Astrocyte (in vitro differentiated cells and primary cell): ENCODE data around the gene NUTM1.

ENCODE experiments used
- EZH2 ChIP-seq: IDR thresholded peaks from 2 replicates; pipeline ENCODE4 v1.6.1; 2012; ENCODE audit warnings: mild to moderate bottlenecking, low read length, inconsistent platforms; ENCODE audit not compliant: insufficient read depth
- TF ChIP-seq, protein P1 (sequence below): IDR thresholded peaks from 2 replicates; pipeline ENCODE4 v1.5.1; 2011; ENCODE audit warnings: low read depth, mild to moderate bottlenecking, inconsistent platforms, low read length, moderate library complexity; ENCODE audit not compliant: insufficient read depth

DNA sequence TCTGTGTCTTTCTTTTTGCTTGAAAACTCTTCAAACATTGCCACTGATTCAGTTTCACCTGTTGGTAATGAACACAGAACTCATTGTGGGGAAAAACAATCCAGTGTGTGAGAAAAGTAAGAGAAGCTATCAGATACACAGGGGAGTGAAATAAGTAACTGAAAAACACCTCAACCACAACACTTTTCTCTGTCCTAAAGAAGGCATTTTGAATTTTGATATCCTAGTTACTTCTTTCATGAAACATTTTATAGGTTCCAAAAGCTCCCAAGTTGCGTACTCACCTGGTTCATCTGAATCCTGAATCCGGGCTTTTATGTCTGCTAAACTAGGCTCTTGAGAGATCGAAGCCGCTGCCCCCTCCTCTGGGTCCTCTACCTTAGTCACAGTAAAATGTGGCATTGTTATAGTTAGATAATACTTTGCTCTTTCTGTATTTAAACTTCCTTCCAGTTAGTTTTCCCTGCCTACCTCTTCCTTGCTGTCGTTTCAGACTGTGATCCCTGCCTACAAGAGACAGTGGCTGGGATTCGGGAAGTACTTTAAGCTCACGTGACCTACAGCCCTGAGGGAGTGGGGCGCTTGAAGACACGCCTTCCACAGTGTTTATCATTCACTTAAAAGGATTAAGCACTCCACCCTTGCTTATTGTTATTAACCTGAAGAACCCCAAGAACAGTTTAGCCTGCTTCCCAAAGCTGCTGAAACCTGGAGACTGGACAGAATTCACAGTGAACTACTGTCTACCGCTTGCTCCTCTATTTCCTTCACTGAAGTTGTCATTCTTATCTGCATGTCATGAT lies 24.6 kb upstream of the NUTM1 start:
- TF ChIP-seq, protein P1, sequence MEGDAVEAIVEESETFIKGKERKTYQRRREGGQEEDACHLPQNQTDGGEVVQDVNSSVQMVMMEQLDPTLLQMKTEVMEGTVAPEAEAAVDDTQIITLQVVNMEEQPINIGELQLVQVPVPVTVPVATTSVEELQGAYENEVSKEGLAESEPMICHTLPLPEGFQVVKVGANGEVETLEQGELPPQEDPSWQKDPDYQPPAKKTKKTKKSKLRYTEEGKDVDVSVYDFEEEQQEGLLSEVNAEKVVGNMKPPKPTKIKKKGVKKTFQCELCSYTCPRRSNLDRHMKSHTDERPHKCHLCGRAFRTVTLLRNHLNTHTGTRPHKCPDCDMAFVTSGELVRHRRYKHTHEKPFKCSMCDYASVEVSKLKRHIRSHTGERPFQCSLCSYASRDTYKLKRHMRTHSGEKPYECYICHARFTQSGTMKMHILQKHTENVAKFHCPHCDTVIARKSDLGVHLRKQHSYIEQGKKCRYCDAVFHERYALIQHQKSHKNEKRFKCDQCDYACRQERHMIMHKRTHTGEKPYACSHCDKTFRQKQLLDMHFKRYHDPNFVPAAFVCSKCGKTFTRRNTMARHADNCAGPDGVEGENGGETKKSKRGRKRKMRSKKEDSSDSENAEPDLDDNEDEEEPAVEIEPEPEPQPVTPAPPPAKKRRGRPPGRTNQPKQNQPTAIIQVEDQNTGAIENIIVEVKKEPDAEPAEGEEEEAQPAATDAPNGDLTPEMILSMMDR, result no peak
- no peak for TF ChIP-seq EZH2
